ENCODE results near the gene MYO9B.

Gene MYO9B

GRCh38 chr19:17063428-17063827 lies 12.1 kb upstream of the MYO9B start:
- no peak for DNase-seq

DNA sequence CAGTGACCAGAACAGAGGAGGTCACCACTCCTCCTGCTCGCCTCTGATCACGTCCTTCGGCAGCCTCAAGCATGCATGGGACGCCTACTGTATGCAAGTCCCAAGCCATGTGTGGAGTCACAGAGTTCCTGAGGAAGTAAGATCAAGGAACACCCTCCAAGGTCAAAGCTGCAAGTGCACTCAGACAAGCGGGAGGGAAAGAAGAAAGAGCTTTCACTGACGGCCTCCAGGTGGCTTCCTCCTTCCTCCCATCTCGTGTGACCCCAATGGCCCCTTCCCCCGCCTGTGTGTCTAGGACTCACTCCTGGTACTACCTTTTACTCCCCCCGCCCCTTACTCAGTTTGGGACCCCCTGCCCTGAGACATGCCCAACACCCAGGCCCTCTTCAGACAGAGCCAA lies 6.4 kb upstream of the MYO9B start:
- no peak for DNase-seq

GRCh38 chr19:17070421-17070820 lies 5.2 kb upstream of the MYO9B start:
- no peak for DNase-seq

- no peak for DNase-seq
These were observed 4.7 kb upstream of the MYO9B start for GRCh38 chr19:17070912-17071311.

- peak; percentile 34 for DNase-seq
These were observed 1.5 kb upstream of the MYO9B start for GRCh38 chr19:17073869-17074633.

DNA sequence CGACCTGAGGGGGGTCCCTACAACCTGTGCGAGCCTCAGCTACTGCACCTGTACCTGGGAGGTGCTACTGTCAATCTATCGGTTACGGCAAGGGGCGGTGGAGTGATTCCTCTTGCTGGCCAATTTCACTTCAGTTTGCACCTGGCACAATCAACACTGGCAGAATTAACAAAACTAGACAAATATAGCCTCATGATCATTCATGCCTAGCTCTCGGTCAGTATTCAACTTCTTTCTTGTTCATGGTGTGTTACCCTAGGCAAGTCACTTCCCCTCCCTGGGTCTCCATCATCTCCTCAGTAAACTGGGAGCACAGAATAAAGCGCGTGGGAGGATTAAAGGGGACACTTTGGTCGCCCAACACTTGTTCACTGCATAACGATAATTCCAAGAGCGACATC lies 943 bp upstream of the MYO9B start:
- DNase-seq: no peak

- DNase-seq: no peak
These were observed 426 bp downstream of the MYO9B start for GRCh38 chr19:17075864-17076542.

- DNase-seq: no peak
These were observed 990 bp downstream of the MYO9B start for GRCh38 chr19:17076543-17076991.

- no peak for DNase-seq
These were observed 2.0 kb downstream of the MYO9B start for GRCh38 chr19:17077447-17078028.

DNA sequence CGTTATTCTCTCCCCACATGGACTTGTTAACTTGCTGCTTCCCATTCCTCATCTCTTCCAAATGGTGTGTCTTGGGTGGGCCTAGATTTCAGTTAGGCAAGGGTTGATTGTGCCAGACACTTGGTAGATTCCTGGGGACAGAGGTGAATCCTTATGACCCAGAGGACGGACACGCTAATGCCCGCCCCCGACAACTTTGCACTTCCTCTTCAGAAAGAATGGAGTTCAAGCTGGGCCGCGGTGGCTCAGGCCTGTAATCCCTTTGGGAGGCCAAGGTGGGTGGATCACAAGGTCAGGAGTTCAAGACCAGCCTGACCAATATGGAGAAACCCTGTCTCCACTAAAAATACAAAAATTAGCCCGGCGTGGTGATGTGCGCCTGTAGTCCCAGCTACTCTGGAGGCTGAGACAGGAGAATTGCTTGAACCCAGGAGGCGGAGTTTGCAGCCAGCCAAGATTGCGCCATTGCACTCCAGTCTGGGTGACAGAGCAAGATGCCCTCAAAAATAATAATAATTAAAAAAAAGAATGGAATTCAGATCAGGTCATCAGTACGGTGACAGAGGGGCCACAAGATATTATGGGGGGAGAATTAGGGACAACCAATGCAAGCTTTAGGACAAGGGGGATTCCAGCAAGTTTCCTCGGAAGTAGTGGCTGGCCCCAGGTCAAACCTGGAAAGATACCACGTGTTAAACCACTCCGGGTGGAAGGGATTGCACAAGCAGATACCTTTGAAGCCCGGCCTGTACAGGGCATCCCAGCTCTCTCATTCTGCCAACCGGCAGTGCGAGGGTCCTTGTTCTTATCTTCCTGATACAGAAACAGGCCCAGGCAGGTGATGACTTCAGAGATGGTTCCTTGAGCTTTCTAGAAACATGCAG lies 2.7 kb downstream of the MYO9B start:
- no peak for DNase-seq

DNA sequence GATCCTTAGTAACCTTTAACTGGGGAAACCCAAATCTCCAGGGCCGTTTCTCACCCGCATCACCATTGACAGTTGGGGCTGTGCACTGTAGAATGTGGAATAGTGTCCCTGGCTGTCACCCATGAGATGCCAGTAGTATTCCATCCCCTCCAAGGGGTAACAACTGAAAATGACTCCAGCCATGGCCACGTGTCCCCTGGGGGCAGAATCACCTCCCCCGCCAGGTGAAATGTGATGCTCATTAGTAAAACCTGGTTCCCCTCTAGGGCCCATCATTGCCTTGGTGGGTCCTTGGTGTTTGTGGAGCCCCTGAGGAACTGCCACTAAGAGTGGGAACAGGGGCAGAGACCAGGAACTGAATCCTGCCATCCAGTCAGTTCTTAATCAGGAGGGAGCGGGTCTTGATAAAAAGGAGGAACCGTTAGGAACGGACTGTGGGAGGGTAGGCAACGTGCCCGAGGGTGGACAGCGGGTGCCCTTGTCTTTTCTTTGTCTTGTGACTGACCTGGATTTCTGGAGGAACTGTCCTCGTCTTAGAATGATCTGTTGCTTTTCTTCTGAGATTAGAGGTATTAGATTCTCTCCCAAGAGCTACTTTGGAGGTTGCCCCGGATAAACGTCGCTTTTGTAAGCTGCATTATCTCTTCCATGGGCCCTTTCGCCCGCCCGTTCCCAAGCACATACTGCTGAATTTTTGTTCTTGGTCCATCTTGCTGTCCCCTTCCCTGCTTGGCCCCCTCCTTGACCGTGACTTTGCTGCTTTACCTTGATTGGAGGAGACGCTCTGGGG lies 3.5 kb downstream of the MYO9B start:
- no peak for DNase-seq

DNA sequence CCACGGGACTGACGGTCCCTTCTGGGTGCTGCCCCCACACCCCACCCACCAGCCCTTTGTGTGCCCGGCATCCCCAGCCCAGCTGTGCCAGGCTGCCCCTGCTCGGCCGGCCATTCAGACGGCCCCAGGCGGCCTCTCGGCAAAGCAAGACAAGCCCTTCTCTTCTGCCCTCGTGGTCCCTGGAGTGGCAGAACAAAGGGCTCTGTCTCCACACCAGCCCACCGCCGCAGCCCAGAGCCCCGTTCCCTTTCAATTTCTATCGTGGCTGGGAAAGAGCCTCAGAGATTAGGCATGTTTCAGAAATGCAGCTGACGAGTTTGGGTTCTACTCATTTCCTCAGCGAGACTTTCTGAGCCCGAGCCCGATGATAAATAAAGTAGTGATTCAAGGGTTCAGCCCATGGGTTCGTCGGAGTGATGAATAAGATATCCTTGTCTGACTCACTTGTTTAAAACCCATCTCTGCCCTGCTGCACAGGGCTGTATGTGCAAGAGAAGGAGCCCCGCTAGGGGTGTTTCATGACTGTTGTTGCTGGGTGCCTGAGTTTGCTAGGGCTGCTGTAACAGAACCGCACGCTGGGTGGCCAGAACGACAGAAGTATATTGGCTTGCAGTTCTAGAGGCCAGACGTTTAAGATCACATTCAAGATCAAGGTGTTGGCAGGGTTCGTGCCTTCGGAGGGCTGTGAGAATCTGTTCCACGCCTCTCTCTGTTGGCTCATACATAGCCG lies 4.3 kb downstream of the MYO9B start:
- DNase-seq: no peak

- DNase-seq: no peak
These were observed 4.8 kb downstream of the MYO9B start for GRCh38 chr19:17080440-17080801.

- DNase-seq: no peak
These were observed 6.4 kb downstream of the MYO9B start for GRCh38 chr19:17081672-17082630.

GRCh38 chr19:17086120-17086519 lies 10.5 kb downstream of the MYO9B start:
- DNase-seq: no peak

DNA sequence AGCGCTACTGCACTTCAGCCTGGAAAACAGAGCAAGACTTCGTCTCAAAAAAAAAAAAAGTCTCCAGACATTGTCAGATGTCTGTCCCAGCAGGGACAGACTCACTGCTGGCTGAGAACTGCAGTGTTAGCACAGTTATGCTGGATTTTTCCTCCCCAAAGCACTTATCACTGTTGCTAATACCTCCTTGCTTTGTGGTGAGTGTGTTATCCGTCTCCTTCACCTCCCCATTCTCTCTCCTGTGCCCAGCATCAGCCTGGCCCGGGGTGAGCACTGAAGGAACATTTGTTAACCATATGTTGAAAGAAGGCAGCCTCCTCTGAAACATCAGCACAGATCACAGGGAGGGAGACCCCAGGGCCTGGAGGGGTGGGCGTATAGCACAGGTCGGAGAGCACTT lies 11.3 kb downstream of the MYO9B start:
- DNase-seq: no peak

- DNase-seq: no peak
These were observed 13.0 kb downstream of the MYO9B start for GRCh38 chr19:17088552-17088951.

DNA sequence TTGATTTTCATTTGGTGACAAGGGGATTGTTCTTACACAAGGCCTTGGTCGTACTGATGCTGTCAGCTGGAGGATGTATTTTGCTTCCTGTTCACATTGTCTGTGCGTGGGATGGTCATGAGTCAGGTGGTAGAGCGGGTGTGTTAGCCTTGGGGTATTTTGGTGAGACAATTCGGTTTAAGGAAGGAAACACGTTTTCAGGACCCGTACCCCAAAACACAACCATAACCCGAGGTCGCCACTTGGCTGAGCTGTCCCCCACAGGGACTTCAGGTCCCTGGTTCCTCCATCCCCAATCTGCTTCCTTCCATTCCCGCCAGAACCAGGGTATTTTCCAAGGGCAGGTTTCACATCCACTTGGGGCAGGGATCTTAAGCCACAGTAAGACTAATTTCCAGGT lies 15.0 kb downstream of the MYO9B start:
- no peak for DNase-seq

GRCh38 chr19:17091758-17092333 lies 16.3 kb downstream of the MYO9B start:
- DNase-seq: no peak

DNA sequence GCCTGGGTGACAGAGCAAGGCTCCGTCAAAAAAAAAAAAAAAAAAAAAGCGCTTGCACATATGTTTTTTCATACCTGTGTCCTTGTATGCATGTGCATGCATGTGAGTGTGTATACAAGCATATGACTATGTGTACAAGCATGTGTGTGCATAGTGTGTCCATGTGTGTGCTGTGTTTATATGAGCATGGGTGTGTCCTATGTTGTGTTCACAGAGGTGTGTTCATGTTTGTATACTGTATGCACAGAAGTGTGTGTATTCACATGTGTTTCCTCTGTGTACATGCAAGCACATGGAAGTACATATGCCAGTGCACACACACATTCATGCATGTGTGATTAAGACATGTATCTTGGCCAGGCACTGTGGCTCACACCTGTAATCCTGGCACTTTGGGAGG lies 17.1 kb downstream of the MYO9B start:
- DNase-seq: no peak
